ENCODE measurements around the gene PLPP4. TPM values are rescaled to one million over a fixed set of nuclear protein-coding genes. Genes with fewer than 3 reads are reported as not detected.

The PLPP4 gene
- total and polyA plus RNA-seq, 11 donors, result 0.29 TPM; not detected in 10

DNA sequence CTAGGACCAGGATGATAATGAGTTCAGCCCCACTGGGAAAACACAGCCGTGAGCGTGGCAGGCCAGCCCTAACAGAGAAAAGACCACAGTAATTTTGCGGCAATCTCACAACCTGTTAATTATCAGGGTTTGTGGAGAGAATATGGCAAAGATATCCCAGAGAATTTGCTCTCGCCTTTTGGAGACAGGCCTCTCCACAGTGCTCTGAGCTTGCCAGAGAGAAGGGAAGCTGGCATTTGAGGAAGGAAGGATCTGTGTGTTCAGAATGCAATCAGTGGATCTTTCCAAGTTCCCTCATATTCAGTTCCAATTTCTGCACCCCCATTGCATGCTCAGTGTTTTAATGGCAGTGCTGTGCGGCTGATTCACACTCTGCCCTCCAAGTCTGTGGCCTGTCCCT, 60.2 kb downstream of the PLPP4 start:
- ATAC-seq, result no peak

DNA sequence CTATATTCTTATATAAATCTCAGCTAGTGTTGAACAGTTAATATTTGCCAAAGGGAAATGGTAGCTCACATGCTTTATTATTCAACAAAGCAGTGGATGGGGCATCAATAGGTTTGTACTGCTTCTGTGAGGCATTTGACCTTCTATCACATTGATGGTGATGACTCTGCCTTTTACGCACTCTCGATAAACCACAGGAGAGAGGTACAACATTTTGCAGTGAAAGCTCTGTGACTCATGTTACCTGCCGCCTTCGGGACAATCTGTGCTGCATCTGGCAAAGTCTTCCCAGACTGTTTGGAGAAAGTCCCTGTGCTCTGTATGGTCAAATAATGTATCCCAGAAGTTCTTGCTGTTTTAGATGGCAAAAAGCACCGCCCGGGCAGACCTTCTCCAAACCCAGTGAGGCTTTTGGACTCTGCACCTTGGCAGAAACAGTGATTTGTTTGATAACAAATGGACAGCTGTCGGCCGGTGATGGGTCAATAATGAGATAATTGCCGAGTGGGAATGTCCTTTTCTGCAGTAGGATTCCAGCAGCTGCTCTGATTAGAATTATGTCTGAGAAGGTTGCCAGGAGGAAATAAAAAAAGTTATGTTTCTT, 61.0 kb downstream of the PLPP4 start:
- Histone ChIP-seq H3K9me3 (no peaks in the 10 kb centered on the region), H3K27me3 (no peaks in the 10 kb centered on the region), H3K4me3 (no peak overlapping the region), H3K36me3 (no peaks in the 10 kb centered on the region), H3K27ac (no peak overlapping the region), H3K4me1 (no peaks in the 10 kb centered on the region)
- 75 to 83% (median 80%) methylated on average over 9 of the region's 9 CpGs for WGBS, 4 donors
- no peak for ATAC-seq
- TF ChIP-seq POLR2A (IDR thresholded peaks at IDR 0.05), result no peak
- TF ChIP-seq, protein P1, sequence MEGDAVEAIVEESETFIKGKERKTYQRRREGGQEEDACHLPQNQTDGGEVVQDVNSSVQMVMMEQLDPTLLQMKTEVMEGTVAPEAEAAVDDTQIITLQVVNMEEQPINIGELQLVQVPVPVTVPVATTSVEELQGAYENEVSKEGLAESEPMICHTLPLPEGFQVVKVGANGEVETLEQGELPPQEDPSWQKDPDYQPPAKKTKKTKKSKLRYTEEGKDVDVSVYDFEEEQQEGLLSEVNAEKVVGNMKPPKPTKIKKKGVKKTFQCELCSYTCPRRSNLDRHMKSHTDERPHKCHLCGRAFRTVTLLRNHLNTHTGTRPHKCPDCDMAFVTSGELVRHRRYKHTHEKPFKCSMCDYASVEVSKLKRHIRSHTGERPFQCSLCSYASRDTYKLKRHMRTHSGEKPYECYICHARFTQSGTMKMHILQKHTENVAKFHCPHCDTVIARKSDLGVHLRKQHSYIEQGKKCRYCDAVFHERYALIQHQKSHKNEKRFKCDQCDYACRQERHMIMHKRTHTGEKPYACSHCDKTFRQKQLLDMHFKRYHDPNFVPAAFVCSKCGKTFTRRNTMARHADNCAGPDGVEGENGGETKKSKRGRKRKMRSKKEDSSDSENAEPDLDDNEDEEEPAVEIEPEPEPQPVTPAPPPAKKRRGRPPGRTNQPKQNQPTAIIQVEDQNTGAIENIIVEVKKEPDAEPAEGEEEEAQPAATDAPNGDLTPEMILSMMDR (IDR thresholded peaks at IDR 0.05), result no peak
- intact Hi-C loops (cut with DNase I), result no loop called here
- no peak for DNase-seq

More for the DNA sequence above, 60.2 kb downstream of the PLPP4 start:
- no peak for DNase-seq
- H3K27me3 ChIP-seq, result no peaks in the 10 kb centered on the region
- H3K27ac ChIP-seq, result no peak overlapping the region
- TF ChIP-seq POLR2A (IDR thresholded peaks at IDR 0.05), result no peak
- TF ChIP-seq, protein P1 (IDR thresholded peaks at IDR 0.05), result no peak
- no peaks in the 10 kb centered on the region for H3K4me1 ChIP-seq
- no peaks in the 10 kb centered on the region for H3K36me3 ChIP-seq
- 58 to 68% (median 63%) methylated on average over 5 of the region's 5 CpGs for WGBS, 4 donors
- H3K4me3 ChIP-seq, result no peak overlapping the region
- H3K9me3 ChIP-seq, result no peaks in the 10 kb centered on the region
- intact Hi-C loops (cut with DNase I), result no loop called here

DNA sequence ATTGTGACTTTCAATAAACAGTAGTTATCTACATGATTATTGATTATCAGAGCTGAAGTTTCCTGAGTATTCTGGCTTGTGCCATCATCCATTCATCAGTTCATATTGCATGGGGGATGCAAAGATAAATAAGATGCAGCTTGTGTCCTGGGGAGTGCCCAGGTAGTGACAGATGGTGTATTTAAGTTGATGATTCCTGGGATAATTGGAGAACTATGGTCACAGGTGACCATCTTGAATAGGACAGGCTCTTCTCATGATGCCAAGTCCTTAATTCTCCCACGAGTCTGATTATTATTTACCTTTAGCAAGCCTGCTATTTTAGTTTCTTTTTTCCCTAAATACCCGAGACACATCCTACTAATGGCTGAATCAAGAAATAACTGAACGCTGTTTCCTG, 64.9 kb downstream of the PLPP4 start:
- intact Hi-C loops (cut with DNase I), result no loop called here
- ATAC-seq (no peak), DNase-seq (no peak)
- no peaks in the 10 kb centered on the region for H3K4me1 ChIP-seq
- no peak overlapping the region for H3K4me3 ChIP-seq
- no peak overlapping the region for H3K27ac ChIP-seq
- H3K9me3 ChIP-seq, result no peaks in the 10 kb centered on the region
- no peaks in the 10 kb centered on the region for H3K27me3 ChIP-seq
- TF ChIP-seq, protein P1 (IDR thresholded peaks at IDR 0.05), result no peak
- no peak for TF ChIP-seq POLR2A (IDR thresholded peaks at IDR 0.05)
- H3K36me3 ChIP-seq, result no peaks in the 10 kb centered on the region
- WGBS, 4 donors, result 64 to 69% (median 67%) methylated on average over 3 of the region's 3 CpGs

DNA sequence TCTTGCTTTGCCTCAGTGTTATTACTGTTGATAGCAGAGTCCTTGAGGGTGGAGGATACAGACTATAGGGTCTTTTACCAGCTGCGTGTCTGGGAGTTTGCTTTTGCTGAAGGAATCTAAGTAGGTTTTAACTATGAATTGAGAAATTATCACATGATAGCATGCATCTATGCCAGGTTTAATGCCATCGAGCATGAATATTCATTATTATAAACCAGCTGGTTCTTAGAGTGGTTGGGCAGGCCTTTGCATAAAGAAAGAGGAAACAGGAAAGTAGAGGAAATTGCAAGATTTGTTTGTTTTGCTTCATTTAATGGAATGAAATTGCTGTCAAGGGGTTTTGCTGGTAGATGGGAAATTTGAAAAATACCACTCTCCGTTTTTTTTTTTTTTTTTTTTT, 70.7 kb downstream of the PLPP4 start:
- ATAC-seq (no peak), DNase-seq (no peak)
- no peaks in the 10 kb centered on the region for H3K9me3 ChIP-seq
- no peak overlapping the region for H3K27ac ChIP-seq
- no peaks in the 10 kb centered on the region for H3K36me3 ChIP-seq
- intact Hi-C loops (cut with DNase I), result no loop called here
- no peaks in the 10 kb centered on the region for H3K27me3 ChIP-seq
- H3K4me1 ChIP-seq, result no peaks in the 10 kb centered on the region
- TF ChIP-seq, protein P1 (IDR thresholded peaks at IDR 0.05), result no peak
- no peak for TF ChIP-seq POLR2A (IDR thresholded peaks at IDR 0.05)
- H3K4me3 ChIP-seq, result no peak overlapping the region
- WGBS, 4 donors, result 78 to 84% (median 81%) methylated on average over 3 of the region's 3 CpGs
